ENCODE measurements around the gene SLC1A3.
A peak's percentile ranks its signal among the peaks of the same experiment; 100 is the strongest.
"Not testable (repeated sequence)": the region's sequence is repeated elsewhere in the genome, so short reads cannot be mapped to it uniquely, and the experiment has no call there.

Gene SLC1A3

GRCh38 chr5:36606428-36607113, at the start of gene SLC1A3:
Gene SLC1A3 (plus strand): TSS chr5:36606606. CDS start chr5:36608424, 1,818 bp downstream.
- DNase-seq (ENCODE audit: low read depth), result peak; percentile 75

- no peak for DNase-seq (ENCODE audit: low read depth)
These were observed 47.8 kb upstream of the SLC1A3 start for GRCh38 chr5:36558641-36559040.

GRCh38 chr5:36561601-36562000, 44.8 kb upstream of the SLC1A3 start:
- no peak for DNase-seq (ENCODE audit: low read depth)

GRCh38 chr5:36569491-36569890, 36.9 kb upstream of the SLC1A3 start:
- no peak for DNase-seq (ENCODE audit: low read depth)

GRCh38 chr5:36570301-36571095, 35.9 kb upstream of the SLC1A3 start:
- DNase-seq (ENCODE audit: low read depth), result no peak

- no peak for DNase-seq (ENCODE audit: low read depth)
These were observed 34.9 kb upstream of the SLC1A3 start for GRCh38 chr5:36571401-36572042.

- peak; percentile 79 for DNase-seq (ENCODE audit: low read depth)
These were observed 33.0 kb upstream of the SLC1A3 start for GRCh38 chr5:36573438-36573837.

- peak; percentile 54 for DNase-seq (ENCODE audit: low read depth)
These were observed 31.0 kb upstream of the SLC1A3 start for GRCh38 chr5:36575361-36575781.

GRCh38 chr5:36576721-36577120, 29.7 kb upstream of the SLC1A3 start:
- no peak for DNase-seq (ENCODE audit: low read depth)

GRCh38 chr5:36579858-36580257, 26.5 kb upstream of the SLC1A3 start:
- DNase-seq (ENCODE audit: low read depth), result not testable (repeated sequence)

- no peak for DNase-seq (ENCODE audit: low read depth)
These were observed 25.3 kb upstream of the SLC1A3 start for GRCh38 chr5:36581070-36581469.

GRCh38 chr5:36584009-36584875, 22.2 kb upstream of the SLC1A3 start:
- DNase-seq (ENCODE audit: low read depth), result no peak

GRCh38 chr5:36585701-36586100, 20.7 kb upstream of the SLC1A3 start:
- no peak for DNase-seq (ENCODE audit: low read depth)

GRCh38 chr5:36587354-36587753, 19.1 kb upstream of the SLC1A3 start:
- no peak for DNase-seq (ENCODE audit: low read depth)

GRCh38 chr5:36589735-36590134, 16.7 kb upstream of the SLC1A3 start:
- DNase-seq (ENCODE audit: low read depth), result not testable (repeated sequence)

GRCh38 chr5:36590513-36591286, 15.7 kb upstream of the SLC1A3 start:
- DNase-seq (ENCODE audit: low read depth), result no peak

- DNase-seq (ENCODE audit: low read depth), result no peak
These were observed 12.5 kb upstream of the SLC1A3 start for GRCh38 chr5:36593867-36594266.

GRCh38 chr5:36596247-36596646, 10.2 kb upstream of the SLC1A3 start:
- no peak for DNase-seq (ENCODE audit: low read depth)

GRCh38 chr5:36596756-36597155, 9.7 kb upstream of the SLC1A3 start:
- no peak for DNase-seq (ENCODE audit: low read depth)

- DNase-seq (ENCODE audit: low read depth), result no peak
These were observed 8.4 kb upstream of the SLC1A3 start for GRCh38 chr5:36598045-36598444.

Measured in HS-5 (cell line).